GM19099 (cell line): ENCODE measurements around the gene PLEKHA8.

Experiments used
- POLR2A ChIP-seq: IDR thresholded peaks from 3 replicates; pipeline ENCODE4 v1.6.1; 2011; ENCODE audit warnings: low read depth; ENCODE audit not compliant: insufficient read length; ENCODE audit errors: extremely low read depth

The PLEKHA8 gene

DNA sequence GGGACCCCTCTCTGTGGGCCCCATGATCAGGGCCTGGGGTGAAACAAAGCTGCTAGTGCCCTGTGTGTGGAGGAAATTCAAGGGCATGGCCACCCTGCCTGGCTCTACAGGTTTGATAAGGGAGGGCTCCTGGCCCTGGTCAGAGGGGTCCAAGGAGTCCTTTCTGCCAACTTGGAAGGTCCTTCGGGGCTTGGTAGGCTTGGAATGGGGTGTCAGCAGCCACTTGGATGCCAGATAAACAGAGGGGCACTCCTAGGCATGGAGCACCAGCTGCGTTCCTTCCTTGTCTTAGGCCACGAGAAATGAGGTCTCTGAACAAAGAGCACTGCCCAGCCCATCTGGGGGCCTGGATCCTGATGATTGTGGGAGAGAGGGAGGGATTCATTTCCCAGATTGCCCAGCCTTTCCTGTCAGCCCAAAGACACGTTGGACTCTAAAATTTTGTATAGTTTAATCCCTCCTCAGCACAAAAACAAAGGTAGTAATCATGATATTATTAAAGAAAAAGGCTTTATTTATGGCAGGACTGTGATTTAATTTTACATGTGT, 111.7 kb downstream of the PLEKHA8 start:
- no peak for TF ChIP-seq POLR2A

DNA sequence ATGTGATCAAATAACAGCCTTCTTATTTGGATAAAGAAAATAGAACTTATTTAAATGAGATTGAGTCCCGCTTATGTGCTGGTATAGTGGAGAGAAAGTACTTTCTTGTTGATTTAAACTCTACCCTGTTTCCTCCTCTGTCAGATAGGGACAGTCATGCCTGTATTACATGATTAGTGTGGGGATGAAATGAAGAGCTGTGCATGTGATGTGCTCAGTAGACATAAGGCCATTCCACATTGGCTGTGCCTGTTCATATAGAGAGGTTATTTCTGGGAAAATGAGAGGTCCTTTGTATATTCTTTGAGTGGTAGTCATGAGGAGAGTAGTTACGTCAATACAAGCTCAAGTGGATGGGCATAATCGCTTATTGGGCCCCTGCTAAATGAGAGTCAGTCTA, 112.2 kb downstream of the PLEKHA8 start:
- TF ChIP-seq POLR2A, result no peak

DNA sequence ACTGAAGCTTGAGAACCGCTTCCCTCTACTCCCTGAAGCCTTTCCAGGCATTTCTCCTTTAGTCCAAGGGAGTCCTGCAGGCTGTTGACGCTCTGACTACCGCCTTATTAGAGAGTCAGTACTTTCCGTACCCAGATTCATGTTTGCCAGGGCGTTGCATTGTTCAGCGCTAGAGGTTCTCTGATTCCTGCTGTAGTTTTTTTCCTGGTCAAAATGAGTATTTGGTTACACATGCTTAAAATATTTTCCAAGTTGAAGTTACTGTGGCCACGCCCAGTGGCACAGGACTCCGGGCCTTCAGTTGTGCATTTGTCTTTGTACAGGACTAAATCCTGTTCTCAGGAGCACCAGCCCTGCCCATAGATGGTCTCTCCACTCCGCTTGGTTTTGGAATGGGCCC, 114.5 kb downstream of the PLEKHA8 start:
- TF ChIP-seq POLR2A, result no peak

DNA sequence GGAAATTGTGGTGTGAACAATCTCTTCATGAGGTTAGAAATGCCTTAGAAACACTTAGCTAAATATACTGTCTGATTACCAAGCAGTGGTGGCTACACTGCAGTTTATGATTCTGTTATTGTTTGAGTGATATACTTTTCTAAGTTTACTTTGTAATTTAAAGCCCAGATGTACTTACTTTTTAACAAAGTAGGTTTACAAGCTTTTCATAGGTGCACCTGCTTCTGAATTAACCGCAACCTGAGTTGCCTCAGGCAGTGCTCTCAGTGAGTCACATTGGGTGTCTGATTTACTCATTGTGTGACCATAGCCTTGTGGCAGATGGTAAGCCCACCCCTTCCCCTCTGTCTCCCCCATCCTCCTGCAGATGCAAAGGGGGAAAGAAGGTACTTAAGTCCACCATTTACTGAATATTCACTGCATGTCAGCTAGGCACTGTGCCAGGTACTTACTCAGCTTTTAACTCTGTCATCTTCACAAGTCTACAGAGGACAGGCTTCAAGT, 115.6 kb downstream of the PLEKHA8 start:
- no peak for TF ChIP-seq POLR2A

DNA sequence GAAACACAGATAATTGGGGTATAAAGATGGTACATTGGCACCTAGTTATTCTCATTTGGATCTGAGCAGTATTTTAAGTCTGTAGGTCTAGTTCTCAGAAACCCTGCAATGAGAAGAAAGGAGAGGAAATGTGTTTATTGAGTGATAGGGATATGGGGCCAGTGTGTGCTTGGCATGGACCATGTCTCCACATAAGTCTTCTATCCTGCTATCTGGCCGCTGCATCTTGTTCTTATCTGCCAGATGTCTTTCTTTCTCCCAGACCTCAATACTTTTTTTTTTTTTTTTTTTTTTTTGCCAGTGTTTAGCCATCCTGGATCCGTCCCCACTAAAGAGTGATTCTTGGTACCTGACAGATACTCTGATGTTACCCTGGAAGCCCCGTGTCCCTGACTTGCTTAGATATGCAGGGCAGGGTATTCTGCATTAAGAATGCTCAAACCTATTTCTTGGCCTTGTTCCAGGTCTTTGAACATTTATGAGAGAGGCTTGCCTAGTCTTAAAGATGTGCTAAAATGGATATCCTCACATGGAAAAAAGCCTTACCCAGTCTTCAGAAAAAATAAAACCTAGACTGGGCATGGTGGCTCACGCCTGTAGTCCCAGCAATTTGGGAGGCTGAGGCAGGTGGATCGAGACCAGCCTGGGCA, 116.6 kb downstream of the PLEKHA8 start:
- no peak for TF ChIP-seq POLR2A

DNA sequence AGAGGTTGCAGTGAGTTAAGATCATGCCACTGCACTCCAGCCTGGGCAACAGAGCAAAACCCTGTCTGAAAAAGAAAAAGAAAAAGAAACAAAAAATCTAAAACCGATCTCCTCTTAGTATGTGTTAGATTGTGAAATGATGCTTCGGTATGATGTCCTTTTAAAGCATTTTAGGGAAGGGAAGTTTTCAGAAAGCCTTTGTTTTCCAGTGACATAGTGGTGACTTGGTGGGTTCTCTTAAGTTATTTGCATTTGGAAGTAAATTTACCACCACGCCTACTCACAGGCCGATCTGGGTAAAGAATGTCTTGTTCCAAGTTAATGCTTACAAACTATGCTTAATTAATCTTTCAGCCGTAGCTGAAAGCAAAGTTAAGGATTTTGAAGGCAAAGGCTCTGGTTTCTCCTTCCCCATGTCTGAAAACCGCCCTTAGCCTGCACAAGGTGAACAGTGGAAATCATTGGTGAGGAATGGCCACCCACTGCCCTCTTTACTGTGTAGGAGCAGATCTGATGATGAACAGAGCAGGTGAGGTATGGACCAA, 117.3 kb downstream of the PLEKHA8 start:
- no peak for TF ChIP-seq POLR2A

DNA sequence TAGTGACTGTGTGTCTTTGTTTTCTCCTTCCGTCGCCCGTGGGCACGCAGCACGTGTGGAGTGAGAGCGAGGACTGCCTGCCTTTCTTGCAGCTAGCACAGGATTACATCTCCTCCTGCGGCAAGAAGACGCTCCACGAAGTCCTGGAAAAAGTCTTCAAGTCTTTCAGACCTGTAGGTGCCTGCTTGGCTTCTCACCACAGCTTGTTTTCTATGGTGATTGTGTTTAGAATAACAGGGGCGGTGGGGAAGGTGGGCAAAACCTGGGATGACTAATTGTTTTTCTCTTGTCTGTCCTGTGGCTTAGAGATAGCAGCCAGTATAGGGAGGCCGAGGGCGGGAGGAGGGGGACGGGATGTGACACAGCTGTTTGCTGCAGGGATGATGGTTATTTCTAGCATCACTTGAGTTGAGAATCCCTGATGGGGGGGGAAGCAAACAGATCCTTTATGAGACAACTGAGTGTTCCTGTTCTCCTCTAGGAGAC, 118.0 kb downstream of the PLEKHA8 start:
- TF ChIP-seq POLR2A, result no peak

DNA sequence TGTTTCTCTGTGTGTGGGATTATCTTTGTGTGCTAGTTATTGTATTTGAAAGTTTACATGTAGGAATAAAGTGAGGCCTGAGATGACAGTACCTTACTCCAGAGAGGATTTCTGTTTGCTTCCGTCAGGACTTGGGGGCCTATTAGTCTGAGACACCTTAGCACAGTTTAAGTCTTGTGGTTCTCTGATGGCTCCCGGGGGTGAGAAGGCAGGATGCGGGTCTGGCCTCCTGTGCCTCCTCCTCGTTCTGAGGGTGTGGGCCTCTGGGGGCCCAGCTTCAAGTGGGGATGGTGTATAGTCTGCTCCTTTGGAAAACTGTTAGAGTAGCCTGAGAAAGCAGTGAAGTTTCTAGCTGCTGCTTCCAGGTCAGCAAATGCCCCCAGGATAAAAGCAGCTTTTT, 119.0 kb downstream of the PLEKHA8 start:
- TF ChIP-seq POLR2A, result no peak

DNA sequence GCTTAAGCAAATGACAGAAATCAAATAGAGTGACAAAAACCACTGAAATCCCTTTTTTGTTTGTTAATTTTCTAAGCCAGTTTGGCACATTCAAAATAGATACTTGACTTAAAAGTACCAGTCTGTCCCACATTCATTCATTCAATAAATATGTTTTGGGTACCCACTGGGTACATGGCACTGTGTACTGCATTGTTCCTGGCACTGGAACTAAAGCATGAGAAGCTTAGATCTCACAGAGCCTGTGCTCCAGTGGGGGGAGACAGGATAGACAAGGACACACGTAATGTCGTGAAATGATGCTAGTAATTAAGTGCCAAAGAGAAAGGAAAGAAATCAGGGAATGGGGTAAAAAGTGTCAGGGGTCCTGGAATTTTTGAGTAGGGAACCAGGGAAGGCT, 119.6 kb downstream of the PLEKHA8 start:
- no peak for TF ChIP-seq POLR2A

DNA sequence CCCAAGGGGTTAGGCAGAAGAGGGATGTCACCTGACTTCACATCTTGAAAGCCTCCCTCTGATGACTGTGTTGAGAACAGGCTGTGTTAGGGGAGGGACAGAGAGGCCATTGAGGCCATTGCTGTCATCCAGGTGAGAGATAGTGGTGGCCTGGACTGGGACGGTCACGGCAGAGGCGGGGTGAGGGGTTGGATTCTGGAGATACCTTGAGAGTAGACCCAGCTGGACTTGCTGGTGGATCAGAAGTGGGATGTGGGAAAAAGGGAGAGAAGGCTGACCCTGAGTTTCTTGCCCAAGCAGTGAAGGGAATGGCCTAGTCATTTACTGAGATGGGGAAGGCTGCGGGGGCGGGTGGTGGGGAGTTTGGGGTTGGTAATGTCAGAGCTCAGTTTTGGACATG, 120.2 kb downstream of the PLEKHA8 start:
- no peak for TF ChIP-seq POLR2A

DNA sequence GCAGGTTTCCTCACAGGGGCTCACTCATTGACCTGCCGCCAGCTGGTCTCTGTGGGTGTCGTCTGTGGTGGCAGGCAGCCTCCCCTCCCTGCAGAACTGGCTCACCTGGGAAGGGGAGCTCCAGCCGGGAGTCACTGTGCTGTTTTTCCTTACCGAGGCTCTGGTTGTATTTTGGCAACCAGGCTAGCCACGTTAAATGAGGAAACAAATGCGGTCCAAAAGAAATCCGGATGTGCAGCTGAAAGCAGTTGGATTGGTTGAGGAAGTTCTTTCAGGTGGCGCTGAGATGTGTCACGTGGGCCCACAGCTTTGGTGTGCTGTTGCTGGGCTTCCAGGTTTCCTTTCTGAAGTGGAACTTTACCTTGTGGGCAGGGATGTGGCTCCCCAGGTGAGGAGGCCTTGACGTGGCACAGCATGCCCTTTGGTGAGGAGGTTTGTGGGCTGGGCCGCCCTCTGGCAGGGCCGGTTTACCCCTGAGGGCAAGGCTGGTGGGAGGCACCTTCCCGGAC, 120.8 kb downstream of the PLEKHA8 start:
- TF ChIP-seq POLR2A, result no peak

DNA sequence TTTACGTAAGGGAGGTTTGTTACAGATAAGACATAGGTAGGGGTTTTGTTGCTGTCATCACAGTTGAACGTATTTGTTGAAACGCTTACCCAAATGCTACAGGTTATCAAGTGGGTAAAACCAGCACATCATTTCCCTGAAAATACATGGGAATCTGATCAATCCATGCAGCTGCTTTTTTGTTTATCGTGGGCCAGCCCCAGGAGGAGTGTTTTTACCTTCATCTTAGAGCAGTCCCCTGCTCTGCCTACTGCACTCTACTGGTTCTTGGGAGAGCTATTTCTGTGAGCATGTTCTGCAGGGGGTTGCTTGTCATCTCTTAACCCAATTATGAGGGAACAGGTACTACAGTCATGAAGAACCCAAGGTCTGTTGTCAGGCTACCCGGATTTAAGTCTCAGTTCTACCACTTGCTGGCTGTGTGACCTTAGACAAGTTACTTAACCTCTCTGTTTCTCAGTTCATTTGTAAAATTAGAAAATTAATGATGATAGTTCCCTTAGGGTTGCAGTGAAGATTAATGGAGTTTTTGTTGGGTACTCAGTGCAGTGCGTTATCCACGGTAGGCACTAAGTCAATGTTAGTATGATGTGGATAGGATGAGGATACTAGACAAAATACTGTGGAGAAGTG, 121.5 kb downstream of the PLEKHA8 start:
- TF ChIP-seq POLR2A, result no peak

DNA sequence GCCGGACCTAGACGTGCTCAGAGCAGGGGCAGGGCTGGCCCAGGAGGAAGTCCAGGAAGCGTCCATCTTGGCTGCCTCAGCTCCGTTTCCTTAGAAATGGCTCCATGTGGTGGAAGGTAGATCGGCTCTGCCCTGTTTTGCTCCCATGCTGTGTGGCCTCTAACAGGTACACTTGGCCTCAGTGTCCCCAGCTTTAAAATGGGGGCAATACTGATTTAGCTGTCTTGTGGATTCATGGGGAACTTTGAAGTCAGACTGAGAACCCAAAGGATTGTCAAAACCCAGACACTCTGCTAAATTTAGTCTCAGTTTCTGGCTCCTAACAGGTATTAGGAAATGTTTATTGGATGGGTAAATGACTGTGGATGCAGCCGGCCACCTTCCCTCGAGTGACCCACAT, 122.5 kb downstream of the PLEKHA8 start:
- no peak for TF ChIP-seq POLR2A

DNA sequence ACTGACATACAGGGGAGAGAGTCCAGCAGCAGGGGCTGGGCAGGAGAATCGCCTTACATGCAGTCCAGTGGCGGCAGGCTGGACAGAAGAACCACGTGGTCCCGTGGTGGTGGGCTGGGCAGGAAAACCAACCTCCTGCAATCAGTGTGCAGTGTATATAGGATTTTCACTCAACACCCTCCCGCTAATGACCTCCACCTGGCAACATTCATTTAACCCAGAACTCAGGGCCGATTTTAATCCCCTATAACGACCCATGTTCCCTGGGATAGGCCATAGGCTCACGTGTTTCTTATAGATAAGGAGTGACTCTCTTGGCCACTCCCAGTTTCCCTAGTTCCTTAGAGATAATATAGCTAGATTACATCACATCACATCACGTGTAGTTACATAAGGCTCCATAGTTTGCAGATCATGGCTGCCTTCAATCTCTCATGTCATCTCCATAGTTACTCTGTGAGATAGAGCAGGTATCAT, 125.9 kb downstream of the PLEKHA8 start:
- TF ChIP-seq POLR2A, result no peak

DNA sequence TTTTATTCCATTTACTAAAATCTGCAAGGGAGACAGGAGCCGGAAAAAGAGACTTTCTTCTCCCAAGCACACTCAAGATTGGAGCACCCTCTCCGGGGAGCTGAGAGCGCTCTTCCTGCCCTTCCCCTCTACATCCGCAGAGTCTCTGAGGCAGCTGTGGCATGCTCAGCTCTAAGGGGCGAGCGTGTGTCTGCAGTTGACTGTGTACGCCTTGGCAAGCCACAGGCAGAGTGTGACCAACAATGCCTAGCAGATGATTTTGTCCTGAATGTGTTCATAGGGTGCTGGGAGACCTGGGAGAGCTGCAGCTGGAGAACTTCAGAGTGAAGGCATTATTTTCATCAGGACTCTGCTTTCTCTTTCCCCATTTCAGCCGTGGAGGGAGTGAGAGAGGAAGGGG, 127.3 kb downstream of the PLEKHA8 start:
- TF ChIP-seq POLR2A, result no peak
